DND-41 (cell line): ENCODE data around the gene SLC10A6.

Experiments
- EZH2 ChIP-seq: IDR thresholded peaks from 3 replicates; pipeline ENCODE4 v1.6.1; 2012; ENCODE audit warnings: borderline replicate concordance, low read depth, mild to moderate bottlenecking, moderate library complexity, low read length, inconsistent platforms; ENCODE audit not compliant: severe bottlenecking
- TF ChIP-seq, protein P1 (sequence below): IDR thresholded peaks from 2 replicates; pipeline ENCODE4 v1.5.1; 2012; ENCODE audit warnings: borderline replicate concordance, low read length, moderate library complexity, mild to moderate bottlenecking; ENCODE audit not compliant: poor library complexity, severe bottlenecking; ENCODE audit errors: extremely low read depth

- TF ChIP-seq, protein P1, sequence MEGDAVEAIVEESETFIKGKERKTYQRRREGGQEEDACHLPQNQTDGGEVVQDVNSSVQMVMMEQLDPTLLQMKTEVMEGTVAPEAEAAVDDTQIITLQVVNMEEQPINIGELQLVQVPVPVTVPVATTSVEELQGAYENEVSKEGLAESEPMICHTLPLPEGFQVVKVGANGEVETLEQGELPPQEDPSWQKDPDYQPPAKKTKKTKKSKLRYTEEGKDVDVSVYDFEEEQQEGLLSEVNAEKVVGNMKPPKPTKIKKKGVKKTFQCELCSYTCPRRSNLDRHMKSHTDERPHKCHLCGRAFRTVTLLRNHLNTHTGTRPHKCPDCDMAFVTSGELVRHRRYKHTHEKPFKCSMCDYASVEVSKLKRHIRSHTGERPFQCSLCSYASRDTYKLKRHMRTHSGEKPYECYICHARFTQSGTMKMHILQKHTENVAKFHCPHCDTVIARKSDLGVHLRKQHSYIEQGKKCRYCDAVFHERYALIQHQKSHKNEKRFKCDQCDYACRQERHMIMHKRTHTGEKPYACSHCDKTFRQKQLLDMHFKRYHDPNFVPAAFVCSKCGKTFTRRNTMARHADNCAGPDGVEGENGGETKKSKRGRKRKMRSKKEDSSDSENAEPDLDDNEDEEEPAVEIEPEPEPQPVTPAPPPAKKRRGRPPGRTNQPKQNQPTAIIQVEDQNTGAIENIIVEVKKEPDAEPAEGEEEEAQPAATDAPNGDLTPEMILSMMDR, result no peak
- TF ChIP-seq EZH2, result no peak
Observed at GRCh38 chr4:86890790-86891189, 41.6 kb upstream of the SLC10A6 start.
